ENCODE results near the gene GCHFR. TPM values are rescaled to one million over a fixed set of nuclear protein-coding genes. Genes with fewer than 3 reads are reported as not detected.

GCHFR gene
- total RNA-seq, 1 experiment from 2014 or later = 8.2 TPM

DNA sequence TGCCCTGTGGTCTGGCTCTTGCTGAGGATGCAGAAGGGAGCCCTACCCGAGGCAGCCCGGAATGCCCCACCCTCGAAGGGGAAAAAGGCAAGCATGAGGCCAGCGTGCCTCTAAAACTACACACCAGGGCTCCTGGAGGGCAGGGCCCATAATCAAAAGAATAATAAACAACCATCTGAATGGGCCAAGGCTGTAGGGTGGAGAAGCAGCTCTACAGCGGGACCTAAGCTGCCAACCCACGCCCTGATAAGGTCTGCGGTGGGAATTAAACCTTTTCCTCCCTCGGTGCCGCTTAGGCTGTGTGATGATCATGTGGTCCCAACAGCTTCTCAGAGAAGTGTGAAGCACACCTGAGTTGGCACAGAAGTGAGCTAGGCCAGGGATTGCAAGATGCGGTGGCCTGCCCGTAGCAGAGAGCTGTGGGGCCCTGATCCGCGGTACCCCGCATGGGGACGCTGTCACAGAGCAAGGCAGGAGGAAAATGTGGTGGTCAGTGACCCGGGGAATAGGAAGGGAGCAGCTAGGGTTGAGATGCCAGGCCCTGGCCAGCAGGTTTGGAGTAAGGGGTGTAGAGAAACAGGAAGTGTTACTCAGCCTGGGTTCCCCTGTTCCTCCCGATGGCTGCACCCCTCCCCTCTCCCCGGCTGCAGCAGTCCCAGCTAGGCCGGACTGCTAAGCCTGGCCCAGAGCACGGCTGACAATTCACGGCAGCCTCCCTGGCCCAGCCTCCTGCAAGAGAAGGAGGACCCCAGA is 4.8 kb downstream of the GCHFR start:
- Mint-ChIP-seq H3K9me3 (ENCODE audit: unreplicated experiment) (no peaks in the 10 kb centered on the region), H3K4me3 (ENCODE audit: unreplicated experiment) (peak overlapping the region; percentile 64), H3K36me3 (ENCODE audit: insufficient read depth, unreplicated experiment) (peaks cover 55% of the 10 kb centered on the region), H3K4me1 (ENCODE audit: insufficient read depth, unreplicated experiment) (peaks cover 48% of the 10 kb centered on the region), H3K27ac (ENCODE audit: low read depth, unreplicated experiment) (peak overlapping the region; percentile 84), H3K27me3 (ENCODE audit: insufficient read depth, unreplicated experiment) (no peaks in the 10 kb centered on the region)
- no peak for DNase-seq (ENCODE audit: unreplicated experiment)
- CTCF ChIA-PET = interaction anchor here (0.5 to 1.9 kb wide), 12 partner anchors 8 to 170 kb away, joined by 3 to 11 read pairs (median 3); partner anchors contain the start of gene RHOV
- TF ChIP-seq, protein P1, sequence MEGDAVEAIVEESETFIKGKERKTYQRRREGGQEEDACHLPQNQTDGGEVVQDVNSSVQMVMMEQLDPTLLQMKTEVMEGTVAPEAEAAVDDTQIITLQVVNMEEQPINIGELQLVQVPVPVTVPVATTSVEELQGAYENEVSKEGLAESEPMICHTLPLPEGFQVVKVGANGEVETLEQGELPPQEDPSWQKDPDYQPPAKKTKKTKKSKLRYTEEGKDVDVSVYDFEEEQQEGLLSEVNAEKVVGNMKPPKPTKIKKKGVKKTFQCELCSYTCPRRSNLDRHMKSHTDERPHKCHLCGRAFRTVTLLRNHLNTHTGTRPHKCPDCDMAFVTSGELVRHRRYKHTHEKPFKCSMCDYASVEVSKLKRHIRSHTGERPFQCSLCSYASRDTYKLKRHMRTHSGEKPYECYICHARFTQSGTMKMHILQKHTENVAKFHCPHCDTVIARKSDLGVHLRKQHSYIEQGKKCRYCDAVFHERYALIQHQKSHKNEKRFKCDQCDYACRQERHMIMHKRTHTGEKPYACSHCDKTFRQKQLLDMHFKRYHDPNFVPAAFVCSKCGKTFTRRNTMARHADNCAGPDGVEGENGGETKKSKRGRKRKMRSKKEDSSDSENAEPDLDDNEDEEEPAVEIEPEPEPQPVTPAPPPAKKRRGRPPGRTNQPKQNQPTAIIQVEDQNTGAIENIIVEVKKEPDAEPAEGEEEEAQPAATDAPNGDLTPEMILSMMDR (IDR thresholded peaks at IDR 0.05; ENCODE audit: unreplicated experiment) = no peak
- POLR2A ChIA-PET = interaction anchor here (0.7 to 3.1 kb wide), 17 partner anchors 8 to 515 kb away, joined by 3 to 30 read pairs (median 6); partner anchors contain the start of genes DNAJC17, RAD51, RPUSD2 and SPINT1
- BruUV-seq (replicated peaks) = no TSS peak
- intact Hi-C loops (cut with micrococcal nuclease) = loop anchor here (2.0 to 10.0 kb wide), 2 partner anchors 22 to 174 kb away; partner anchors contain the start of gene KNL1

DNA sequence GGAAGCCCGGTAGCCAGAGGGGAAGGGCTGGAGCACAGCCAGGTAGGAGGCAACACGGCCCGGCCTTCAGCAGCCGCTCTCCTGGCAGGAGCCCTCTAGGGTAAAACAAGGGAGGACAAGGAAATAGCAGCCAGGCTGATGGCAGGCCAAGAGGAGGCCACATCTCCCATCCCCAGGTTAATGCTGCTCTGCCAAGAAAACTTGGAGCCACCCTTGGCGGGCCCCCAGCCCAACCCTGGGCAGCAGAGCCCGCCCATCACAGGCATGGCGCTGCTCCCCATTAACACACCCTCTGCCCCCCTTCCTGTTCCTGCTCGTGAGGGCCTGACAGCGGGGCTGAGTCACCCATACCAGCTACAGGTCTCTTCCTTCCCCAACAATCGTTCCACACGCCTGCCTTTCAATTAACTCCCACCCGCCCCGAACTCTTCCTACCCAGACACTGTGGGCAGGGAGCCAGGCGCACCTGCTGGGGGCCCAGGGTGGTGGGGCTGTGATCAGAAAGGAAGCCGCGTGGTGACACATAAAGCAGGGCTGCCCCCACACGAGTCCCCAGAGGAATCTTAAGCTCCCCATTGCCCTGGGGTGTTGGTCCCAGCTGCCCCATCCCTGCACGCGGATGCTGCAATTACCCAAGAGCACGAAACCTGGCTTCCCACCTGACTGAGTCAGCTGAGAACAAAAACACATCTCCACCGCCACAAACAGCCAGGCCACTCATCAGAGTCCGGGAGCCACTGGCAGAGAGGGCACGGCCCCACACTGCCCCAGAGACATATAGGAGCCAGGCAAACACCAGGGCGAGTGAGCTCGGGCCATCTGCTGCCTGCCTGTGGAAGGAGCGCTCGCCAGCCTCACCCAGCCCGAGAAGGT is 5.6 kb downstream of the GCHFR start, which contains the start of gene C15orf62:
Gene C15orf62, plus strand, starts transcription at position 707 of the 873 bp plus-strand sequence. CDS start 516 bp downstream, outside the sequence.
- ChIA-PET POLR2A (interaction anchor here (0.6 to 3.1 kb wide), 25 partner anchors 7 to 676 kb away, joined by 3 to 30 read pairs (median 5); partner anchors contain the start of genes DNAJC17, RAD51, RPUSD2 and SPINT1), CTCF (interaction anchor here (0.6 to 1.9 kb wide), 18 partner anchors 8 to 251 kb away, joined by 3 to 11 read pairs (median 3); partner anchors contain the start of gene RHOV)
- no TSS peak for BruUV-seq (replicated peaks)
- TF ChIP-seq, protein P1 (IDR thresholded peaks at IDR 0.05; ENCODE audit: unreplicated experiment) = no peak
- H3K27me3 Mint-ChIP-seq (ENCODE audit: insufficient read depth, unreplicated experiment) = no peaks in the 10 kb centered on the region
- H3K27ac Mint-ChIP-seq (ENCODE audit: low read depth, unreplicated experiment) = peak within 1 kb of the TSS; percentile 84
- peaks cover 62% of the 10 kb centered on the region for H3K36me3 Mint-ChIP-seq (ENCODE audit: insufficient read depth, unreplicated experiment)
- intact Hi-C loops (cut with micrococcal nuclease) = loop anchor here (2.0 to 10.0 kb wide), 2 partner anchors 23 to 175 kb away; partner anchors contain the start of gene KNL1
- peak within 1 kb of the TSS; percentile 64 for H3K4me3 Mint-ChIP-seq (ENCODE audit: unreplicated experiment)
- H3K4me1 Mint-ChIP-seq (ENCODE audit: insufficient read depth, unreplicated experiment) = peaks cover 48% of the 10 kb centered on the region
- no peaks in the 10 kb centered on the region for H3K9me3 Mint-ChIP-seq (ENCODE audit: unreplicated experiment)
- DNase-seq (ENCODE audit: unreplicated experiment) = peak; percentile 96

DNA sequence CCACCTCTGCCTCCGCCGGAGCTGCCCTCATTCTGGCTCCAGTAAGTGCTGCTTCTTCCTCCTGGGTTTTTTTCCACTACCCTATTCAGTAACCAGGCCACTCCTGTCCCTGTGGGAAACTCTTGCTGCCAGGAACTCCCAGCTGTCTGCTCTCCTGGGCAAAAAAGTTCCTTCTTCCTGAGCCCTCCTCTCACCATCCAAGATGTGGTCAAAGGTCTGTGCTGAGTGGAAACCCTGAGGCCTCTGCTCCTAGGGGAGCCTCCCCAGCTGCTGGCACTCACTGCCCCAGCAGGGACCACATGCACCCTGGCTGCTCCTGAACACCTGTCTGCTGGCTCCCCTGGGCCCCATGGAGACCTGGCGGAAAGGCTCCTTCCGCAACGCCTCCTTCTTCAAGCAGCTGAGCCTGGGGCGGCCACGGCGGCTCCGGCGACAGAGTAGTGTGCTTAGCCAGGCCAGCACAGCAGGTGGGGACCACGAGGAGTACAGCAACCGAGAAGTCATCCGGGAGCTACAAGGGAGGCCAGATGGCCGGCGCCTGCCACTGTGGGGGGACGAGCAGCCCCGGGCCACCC is 6.4 kb downstream of the GCHFR start:
- Mint-ChIP-seq H3K27ac (ENCODE audit: low read depth, unreplicated experiment) (peak overlapping the region; percentile 84), H3K36me3 (ENCODE audit: insufficient read depth, unreplicated experiment) (peaks cover 69% of the 10 kb centered on the region), H3K4me3 (ENCODE audit: unreplicated experiment) (peak overlapping the region; percentile 64), H3K9me3 (ENCODE audit: unreplicated experiment) (no peaks in the 10 kb centered on the region), H3K4me1 (ENCODE audit: insufficient read depth, unreplicated experiment) (peaks cover 45% of the 10 kb centered on the region), H3K27me3 (ENCODE audit: insufficient read depth, unreplicated experiment) (no peaks in the 10 kb centered on the region)
- intact Hi-C loops (cut with micrococcal nuclease) = no loop called here
- CTCF ChIA-PET = interaction anchor here (0.6 to 1.7 kb wide), 15 partner anchors 9 to 252 kb away, joined by 3 to 12 read pairs (median 4); no protein-coding TSS in a partner anchor
- TF ChIP-seq, protein P1 (IDR thresholded peaks at IDR 0.05; ENCODE audit: unreplicated experiment) = no peak
- POLR2A ChIA-PET = interaction anchor here (0.7 to 3.1 kb wide), 20 partner anchors 8 to 201 kb away, joined by 3 to 30 read pairs (median 5); partner anchors contain the start of genes DNAJC17, RPUSD2, SPINT1 and VPS18
- no peak for DNase-seq (ENCODE audit: unreplicated experiment)
- BruUV-seq (replicated peaks) = TSS peak; percentile 48

Measured in MCF 10A (cell line).